Heart left ventricle (tissue), 16 donors: ENCODE data around the gene ATG9B. TPM values are rescaled to one million over a fixed set of nuclear protein-coding genes. Genes with fewer than 3 reads are reported as not detected.
A peak's percentile ranks its signal among the peaks of the same experiment; 100 is the strongest.

Experiments used
- ATAC-seq, 4 donors: fragments of 200-7000 bp; cut with Tn5 transposase; one replicate each; pipeline ENCODE4 v1.9.1; 2020 to 2022; ENCODE audit warnings: moderate library complexity in 4 of 4, mild to moderate bottlenecking in 3 of 4, moderate number of reproducible peaks in 1 of 4
- DNase-seq, 5 donors: peaks; one replicate each; pipeline ENCODE4 v3.0.0-alpha.2; 2020
- H3K27ac ChIP-seq, 12 donors: fragments of 200-600 bp; sonication (generic) in 4 of 12; one replicate each; pipeline versions ENCODE4 v1.5.0 to v1.8.0; 2016 to 2022; ENCODE audit warnings: mild to moderate bottlenecking in 2 of 12
- H3K27me3 ChIP-seq, 9 donors: fragments of 200-600 bp; sonication (generic) in 2 of 9; one replicate each; pipeline versions ENCODE4 v1.5.1 to v1.8.0; 2016 to 2022; ENCODE audit warnings: mild to moderate bottlenecking in 3 of 9
- H3K36me3 ChIP-seq, 9 donors: fragments of 200-600 bp; sonication (generic) in 2 of 9; one replicate each; pipeline versions ENCODE4 v1.5.0 to v1.8.0; 2018 to 2022; ENCODE audit warnings: mild to moderate bottlenecking in 2 of 9
- H3K4me1 ChIP-seq, 12 donors: fragments of 200-600 bp; sonication (generic) in 4 of 12; one replicate each; pipeline versions ENCODE4 v1.5.0 to v1.8.0; 2016 to 2022; ENCODE audit warnings: mild to moderate bottlenecking in 3 of 12
- H3K4me3 ChIP-seq, 12 donors: fragments of 200-600 bp; sonication (generic) in 4 of 12; one replicate each; pipeline versions ENCODE4 v1.5.0 to v1.8.0; 2017 to 2022; ENCODE audit warnings: mild to moderate bottlenecking in 9 of 12, moderate library complexity in 4 of 12
- H3K9me3 ChIP-seq, 12 donors: fragments of 200-600 bp; sonication (generic) in 4 of 12; one replicate each; pipeline versions ENCODE4 v1.5.0 to v1.8.0; 2016 to 2022; ENCODE audit warnings: mild to moderate bottlenecking in 1 of 12
- POLR2A ChIP-seq, 2 donors: fragments of 450-650 bp; IDR thresholded peaks; one replicate each; pipeline ENCODE4 v1.6.1; 2017; ENCODE audit warnings: antibody characterized with exemption in 2 of 2, mild to moderate bottlenecking in 2 of 2, moderate library complexity in 2 of 2
- WGBS, 4 donors: extraction: QIAGEN DNeasy Blood & Tissue Kit in 2 of 4; methylation state at CpG; one replicate each; pipeline versions ENCODE4 v1.1.5 to v1.1.7; 2013 to 2018; 5-methylcytosine and 5-hydroxymethylcytosine counted together
- intact Hi-C, 10 donors: fragments of 100-400 bp; cut with DNase I; formaldehyde crosslinking; loops; one replicate each; pipeline versions ENCODE4 v1.11.1 to v1.14.2; 2022
- polyA plus RNA-seq, 2 donors: library from polyadenylated mRNA; stranded (reverse); fragments of 200-250 nt; gene quantifications; one replicate each; pipeline ENCODE4 v1.2.3, GENCODE V29; 2013
- total RNA-seq, 9 donors: library from RNA; depleted of rRNA in 2 of 9; stranded (reverse); fragments of >200 nt in 2 of 9; fragmentation: NEBNext Ultra II Directional in 3 of 9; extraction: Animal tissue kit (Norgen Biotek cat#: 25700) in 3 of 9; gene quantifications; one replicate each; pipeline versions ENCODE4 v1.1.0 to v1.2.4, GENCODE V29; 2016 to 2023
- TF ChIP-seq, protein P1 (sequence below), 12 donors: fragments of 200-600 bp; sonication (generic) in 4 of 12; IDR thresholded peaks; one replicate each; pipeline versions ENCODE4 v1.5.0 to v1.8.0; 2018 to 2022; ENCODE audit warnings: antibody characterized with exemption in 12 of 12, mild to moderate bottlenecking in 5 of 12
- donor health status: ischemic (EF 13 %, LVEDD 7.1; RV severe dilation, severe dysfunction).
- donor health status: healthy with polysubstance abuse.
- donor health status: DM: no; HTN: yes; CAD: no.
- donor health status: DM: no; HTN: no; CAD: no.
- donor health status: ischemic (EF 25% LVEDD 6.9; RV normal size, moderate dysfunction).
- donor health status: ischemic (EF 25% LVEDD 5.7; RV mildly dilated, moderate dysfunction).
- donor health status: healthy.
- donor health status: DM: yes; HTN: yes; CAD: no.
- donor health status: ischemic (EF 35%, LVEDD 5.7; RV mildly dilated, moderate dysfunction).
- donor health status: nonischemic (EF 11% LVEDD 7.7; RV severe dilation, severe dysfunction).
- donor health status: DM: yes; HTN: yes; CAD: no.
- donor health status: PGD.
- donor health status: ischemic (EF 29% LVEDD 5.4; RV normal size, mild dysfunction).
- donor health status: nonischemic (EF 23%, LVEDD 6.1; RV moderate dilation, normal function).

ATG9B gene
- total and polyA plus RNA-seq, 11 donors = 0.07 to 1.0 (median 0.32) TPM; not detected in 7

DNA sequence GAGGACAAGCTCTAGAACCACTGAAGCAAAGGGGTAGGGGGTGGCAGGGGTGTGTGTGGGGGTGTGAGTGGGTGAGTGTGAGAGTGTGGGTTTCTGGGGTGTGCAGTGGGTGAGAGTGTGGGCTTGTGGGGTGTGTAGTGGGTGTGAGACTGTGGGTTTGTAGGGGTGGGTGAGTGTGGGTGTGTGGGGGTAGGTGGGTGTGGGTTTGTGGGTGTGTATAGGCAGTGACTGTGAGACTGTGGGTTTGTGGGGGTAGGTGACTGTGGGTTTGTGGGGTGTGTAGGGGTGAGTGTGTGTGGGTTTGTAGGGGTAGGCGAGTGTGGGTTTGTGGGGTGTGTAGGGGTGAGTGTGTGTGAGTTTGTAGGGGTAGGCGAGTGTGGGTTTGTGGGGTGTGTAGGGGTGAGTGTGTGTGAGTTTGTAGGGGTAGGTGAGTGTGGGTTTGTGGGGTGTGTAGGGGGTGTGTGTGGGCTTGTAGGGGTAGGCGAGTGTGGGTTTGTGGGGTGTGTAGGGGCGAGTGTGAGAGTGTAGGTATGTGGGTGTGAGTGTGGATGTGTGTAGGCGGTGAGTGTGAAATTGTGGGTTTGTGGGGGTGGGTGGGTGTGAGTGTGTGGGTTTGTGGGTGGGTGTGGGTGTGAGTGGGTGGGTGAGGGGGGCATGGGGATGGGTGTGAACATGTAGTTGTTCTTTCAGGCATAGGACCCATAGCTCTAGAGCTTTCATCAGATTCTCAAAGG is 24.6 kb downstream of the ATG9B start:
- no peak overlapping the region for H3K4me3 ChIP-seq
- peaks cover 0 to 19% (median 6%) of the 10 kb centered on the region in 12 donors for H3K4me1 ChIP-seq
- DNase-seq (no peak), ATAC-seq (no peak)
- H3K36me3 ChIP-seq = peaks cover 0 to 41% (median 22%) of the 10 kb centered on the region in 9 donors
- intact Hi-C loops = no loop called here
- no peaks in the 10 kb centered on the region for H3K27me3 ChIP-seq
- H3K27ac ChIP-seq = no peak overlapping the region
- TF ChIP-seq, protein P1, sequence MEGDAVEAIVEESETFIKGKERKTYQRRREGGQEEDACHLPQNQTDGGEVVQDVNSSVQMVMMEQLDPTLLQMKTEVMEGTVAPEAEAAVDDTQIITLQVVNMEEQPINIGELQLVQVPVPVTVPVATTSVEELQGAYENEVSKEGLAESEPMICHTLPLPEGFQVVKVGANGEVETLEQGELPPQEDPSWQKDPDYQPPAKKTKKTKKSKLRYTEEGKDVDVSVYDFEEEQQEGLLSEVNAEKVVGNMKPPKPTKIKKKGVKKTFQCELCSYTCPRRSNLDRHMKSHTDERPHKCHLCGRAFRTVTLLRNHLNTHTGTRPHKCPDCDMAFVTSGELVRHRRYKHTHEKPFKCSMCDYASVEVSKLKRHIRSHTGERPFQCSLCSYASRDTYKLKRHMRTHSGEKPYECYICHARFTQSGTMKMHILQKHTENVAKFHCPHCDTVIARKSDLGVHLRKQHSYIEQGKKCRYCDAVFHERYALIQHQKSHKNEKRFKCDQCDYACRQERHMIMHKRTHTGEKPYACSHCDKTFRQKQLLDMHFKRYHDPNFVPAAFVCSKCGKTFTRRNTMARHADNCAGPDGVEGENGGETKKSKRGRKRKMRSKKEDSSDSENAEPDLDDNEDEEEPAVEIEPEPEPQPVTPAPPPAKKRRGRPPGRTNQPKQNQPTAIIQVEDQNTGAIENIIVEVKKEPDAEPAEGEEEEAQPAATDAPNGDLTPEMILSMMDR (IDR thresholded peaks at IDR 0.05) = no peak
- TF ChIP-seq POLR2A (IDR thresholded peaks at IDR 0.05) = no peak
- 87 to 96% (median 95%) methylated on average over 5 of the region's 5 CpGs for WGBS, 4 donors
- H3K9me3 ChIP-seq = no peaks in the 10 kb centered on the region

- peaks cover 0 to 38% (median 18%) of the 10 kb centered on the region in 9 donors for H3K36me3 ChIP-seq
- H3K27ac ChIP-seq = no peak overlapping the region
- ATAC-seq (no peak), DNase-seq (peak in 2 of 5 donors; percentile 18 to 51)
- peaks cover 0 to 25% (median 10%) of the 10 kb centered on the region in 12 donors for H3K4me1 ChIP-seq
- TF ChIP-seq, protein P1 (IDR thresholded peaks at IDR 0.05) = no peak
- TF ChIP-seq POLR2A (IDR thresholded peaks at IDR 0.05) = no peak
- H3K27me3 ChIP-seq = no peaks in the 10 kb centered on the region
- WGBS, 4 donors = 93 to 97% (median 95%) methylated on average over 7 to 12 of the region's 12 CpGs
- intact Hi-C loops = no loop called here
- no peak overlapping the region for H3K4me3 ChIP-seq
- no peaks in the 10 kb centered on the region for H3K9me3 ChIP-seq
These were observed 25.3 kb downstream of the ATG9B start for GRCh38 chr7:150999001-150999400.

- Histone ChIP-seq H3K27me3 (no peaks in the 10 kb centered on the region), H3K36me3 (peaks cover 0 to 36% (median 15%) of the 10 kb centered on the region in 9 donors), H3K27ac (no peak overlapping the region), H3K4me1 (peaks cover 0 to 30% (median 10%) of the 10 kb centered on the region in 12 donors), H3K4me3 (no peak overlapping the region), H3K9me3 (no peaks in the 10 kb centered on the region)
- WGBS, 4 donors = 92 to 95% (median 94%) methylated on average over 12 to 20 of the region's 20 CpGs
- peak in 2 of 5 donors; percentile 16 to 53 for DNase-seq
- intact Hi-C loops = no loop called here
- TF ChIP-seq, protein P1 (IDR thresholded peaks at IDR 0.05) = no peak
- TF ChIP-seq POLR2A (IDR thresholded peaks at IDR 0.05) = no peak
- no peak for ATAC-seq
These were observed 26.0 kb downstream of the ATG9B start for GRCh38 chr7:150998341-150998740.

- Histone ChIP-seq H3K4me1 (peaks cover 0 to 35% (median 10%) of the 10 kb centered on the region in 12 donors), H3K27me3 (no peaks in the 10 kb centered on the region), H3K9me3 (no peaks in the 10 kb centered on the region), H3K27ac (no peak overlapping the region), H3K4me3 (no peak overlapping the region), H3K36me3 (peaks cover 0 to 31% (median 13%) of the 10 kb centered on the region in 9 donors)
- TF ChIP-seq POLR2A (IDR thresholded peaks at IDR 0.05) = no peak
- TF ChIP-seq, protein P1 (IDR thresholded peaks at IDR 0.05) = no peak
- DNase-seq = peak in 1 of 5 donors; percentile 20
- intact Hi-C loops = no loop called here
- 89 to 95% (median 93%) methylated on average over 4 to 5 of the region's 5 CpGs for WGBS, 4 donors
- no peak for ATAC-seq
These were observed 26.5 kb downstream of the ATG9B start for GRCh38 chr7:150997817-150998216.
